Dedifferentiated amniotic fluid mesenchymal stem cell (primary cell): Measurements from ENCODE around the gene SMIM34.
"Not testable (repeated sequence)": the region's sequence is repeated elsewhere in the genome, so short reads cannot be mapped to it uniquely, and the experiment has no call there.

ENCODE experiments used
- DNase-seq: peaks from one replicate; pipeline ENCODE4 v3.0.0-alpha.2; 2016; ENCODE audit errors: extremely low spot score

Gene SMIM34

DNA sequence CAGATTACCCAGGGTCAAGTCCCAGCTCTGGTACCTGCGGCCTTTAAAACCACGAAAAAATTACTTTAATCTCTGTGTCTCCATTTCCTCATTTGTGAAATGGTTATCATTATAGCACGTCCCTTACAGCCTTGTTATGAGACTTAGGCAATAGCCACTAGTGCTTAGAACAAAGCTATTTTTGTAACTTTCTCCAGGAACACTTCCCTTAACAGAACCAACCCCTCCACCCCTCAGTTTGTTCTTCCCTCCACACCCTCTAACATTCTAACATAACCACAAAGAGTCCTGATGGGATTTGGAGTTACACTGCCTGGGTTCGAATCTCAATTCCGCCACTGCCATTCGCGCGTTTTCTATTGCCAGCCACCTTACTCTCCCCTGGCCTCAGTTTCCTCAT is 49.3 kb downstream of the SMIM34 start:
- not testable (repeated sequence) for DNase-seq

DNA sequence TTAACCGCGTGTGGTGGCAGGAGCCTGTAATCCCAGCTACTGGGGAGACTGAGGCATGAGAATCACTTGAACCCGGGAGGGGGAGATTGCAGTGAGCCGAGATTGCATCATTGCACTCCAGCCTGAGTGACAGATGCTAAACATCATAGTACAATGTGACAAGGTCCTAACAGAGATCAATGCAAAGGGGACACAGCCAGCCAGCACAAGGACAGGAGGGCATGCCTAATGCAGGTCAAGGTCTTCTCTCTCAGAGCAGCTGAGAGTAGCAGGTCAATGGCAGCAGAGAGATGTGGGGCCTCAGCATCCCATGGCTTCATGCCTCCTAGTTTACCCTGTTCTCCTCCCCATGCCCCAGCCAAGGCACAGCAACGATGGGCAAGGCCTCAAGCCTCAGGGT is 51.4 kb downstream of the SMIM34 start:
- DNase-seq = no peak

DNA sequence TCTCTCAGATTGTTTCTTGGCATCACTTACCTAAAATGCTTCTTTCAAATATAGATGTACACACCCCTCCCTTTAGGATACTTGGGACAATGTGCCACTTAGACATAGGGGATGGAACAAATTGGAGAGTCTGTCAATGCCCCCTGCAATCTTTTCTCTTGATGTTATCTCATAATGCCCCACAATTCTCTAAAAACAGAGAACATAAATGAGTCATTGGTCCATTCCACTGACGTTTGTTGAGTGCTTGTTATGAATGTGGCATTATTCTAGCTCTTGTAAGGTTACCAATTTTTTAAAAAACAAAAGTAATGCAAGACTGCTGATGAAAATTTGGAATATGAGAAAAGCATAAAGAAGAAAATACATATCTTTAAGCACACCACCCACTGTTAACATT is 54.0 kb downstream of the SMIM34 start:
- no peak for DNase-seq
